Hepatocyte (in vitro differentiated cells): ENCODE results near the gene WWTR1.

Experiments used
- CTCF ChIP-seq: fragments of 200-600 bp; sonication (generic); IDR thresholded peaks from 2 replicates; pipeline ENCODE4 v1.5.1; 2016; ENCODE audit warnings: antibody characterized with exemption, mild to moderate bottlenecking; ENCODE audit not compliant: poor library complexity
- EZH2 ChIP-seq: fragments of 200-600 bp; sonication (generic); IDR thresholded peaks from 2 replicates; pipeline ENCODE4 v1.6.1; 2016; ENCODE audit warnings: antibody characterized with exemption, mild to moderate bottlenecking, borderline replicate concordance
- EZH2phosphoT487 ChIP-seq: fragments of 200-600 bp; sonication (generic); IDR thresholded peaks from one replicate; pipeline ENCODE4 v1.6.1; 2018; ENCODE audit warnings: antibody characterized with exemption, mild to moderate bottlenecking, low read depth, moderate library complexity; ENCODE audit not compliant: unreplicated experiment, severe bottlenecking

- no peak for TF ChIP-seq EZH2
- no peak for TF ChIP-seq CTCF
- no peak for TF ChIP-seq EZH2phosphoT487
Measured at GRCh38 chr3:149554826-149555225, 103.0 kb downstream of the WWTR1 start.
